Measurements from ENCODE around the gene ACD.

- TF ChIP-seq, protein P1, sequence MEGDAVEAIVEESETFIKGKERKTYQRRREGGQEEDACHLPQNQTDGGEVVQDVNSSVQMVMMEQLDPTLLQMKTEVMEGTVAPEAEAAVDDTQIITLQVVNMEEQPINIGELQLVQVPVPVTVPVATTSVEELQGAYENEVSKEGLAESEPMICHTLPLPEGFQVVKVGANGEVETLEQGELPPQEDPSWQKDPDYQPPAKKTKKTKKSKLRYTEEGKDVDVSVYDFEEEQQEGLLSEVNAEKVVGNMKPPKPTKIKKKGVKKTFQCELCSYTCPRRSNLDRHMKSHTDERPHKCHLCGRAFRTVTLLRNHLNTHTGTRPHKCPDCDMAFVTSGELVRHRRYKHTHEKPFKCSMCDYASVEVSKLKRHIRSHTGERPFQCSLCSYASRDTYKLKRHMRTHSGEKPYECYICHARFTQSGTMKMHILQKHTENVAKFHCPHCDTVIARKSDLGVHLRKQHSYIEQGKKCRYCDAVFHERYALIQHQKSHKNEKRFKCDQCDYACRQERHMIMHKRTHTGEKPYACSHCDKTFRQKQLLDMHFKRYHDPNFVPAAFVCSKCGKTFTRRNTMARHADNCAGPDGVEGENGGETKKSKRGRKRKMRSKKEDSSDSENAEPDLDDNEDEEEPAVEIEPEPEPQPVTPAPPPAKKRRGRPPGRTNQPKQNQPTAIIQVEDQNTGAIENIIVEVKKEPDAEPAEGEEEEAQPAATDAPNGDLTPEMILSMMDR (IDR thresholded peaks at IDR 0.05): no peak
- TF ChIP-seq POLR2A (IDR thresholded peaks at IDR 0.05): no peak
These were observed 12.4 kb downstream of the ACD start for GRCh38 chr16:67647681-67648080.

All from lower leg skin (tissue), 3 donors.